Subcutaneous adipose tissue (tissue), 4 donors: Measurements from ENCODE around the gene MOB3A. TPM values are rescaled to one million over a fixed set of nuclear protein-coding genes. Genes with fewer than 3 reads are reported as not detected.

ENCODE experiments used
- CTCF ChIP-seq: fragments of 450-650 bp; IDR thresholded peaks from one replicate; pipeline ENCODE4 v1.5.1; 2016; ENCODE audit warnings: low read depth, mild to moderate bottlenecking, control low read depth, antibody characterized with exemption, moderate library complexity
- total RNA-seq, 4 donors: library from RNA; depleted of rRNA; stranded (reverse); fragments of >200 nt; gene quantifications; one replicate each; pipeline ENCODE4 v1.1.0, GENCODE V29; 2016

The MOB3A gene
- total RNA-seq, 4 donors from 2014 or later, result 27.9 to 53.3 (median 46.5) TPM

- no peak for TF ChIP-seq CTCF
Observed at GRCh38 chr19:2129022-2129421, 32.9 kb upstream of the MOB3A start.

GRCh38 chr19:2127758-2128157 lies 31.6 kb upstream of the MOB3A start:
- no peak for TF ChIP-seq CTCF

GRCh38 chr19:2126879-2127518 lies 30.9 kb upstream of the MOB3A start:
- TF ChIP-seq CTCF, result no peak

DNA sequence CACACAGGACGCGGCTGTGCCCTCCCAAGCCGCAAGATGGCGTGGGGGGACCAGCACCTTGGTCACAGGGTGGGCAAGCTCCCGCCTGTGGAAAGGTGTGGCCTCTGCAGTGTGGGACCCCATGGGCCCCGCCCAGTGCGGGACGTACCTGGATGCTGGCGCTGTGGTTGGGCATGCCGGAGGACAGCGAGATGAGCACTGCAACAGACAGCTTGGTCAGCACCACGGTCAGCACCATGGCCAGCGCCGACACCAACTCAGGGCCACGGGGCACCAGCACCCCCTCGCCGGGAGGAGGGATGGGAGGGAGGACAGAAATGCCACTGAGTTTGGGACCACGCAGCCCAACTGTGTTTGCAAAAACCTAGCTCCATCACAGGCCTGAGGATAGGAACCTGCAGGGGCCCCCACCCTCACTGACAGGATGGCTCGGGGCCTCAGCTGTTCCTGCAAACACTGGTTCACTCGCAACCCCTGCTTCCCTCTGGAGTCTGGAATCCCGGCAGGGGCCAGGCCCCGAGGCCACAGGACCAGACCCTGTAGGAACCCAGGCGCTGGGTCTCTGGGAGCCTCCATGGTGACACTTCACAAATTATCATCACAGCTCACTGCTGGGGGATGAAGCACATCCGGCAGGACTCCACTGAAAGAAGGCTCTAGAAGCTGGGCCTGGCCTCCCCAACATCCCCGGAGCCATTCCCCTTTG lies 27.7 kb upstream of the MOB3A start:
- no peak for TF ChIP-seq CTCF

DNA sequence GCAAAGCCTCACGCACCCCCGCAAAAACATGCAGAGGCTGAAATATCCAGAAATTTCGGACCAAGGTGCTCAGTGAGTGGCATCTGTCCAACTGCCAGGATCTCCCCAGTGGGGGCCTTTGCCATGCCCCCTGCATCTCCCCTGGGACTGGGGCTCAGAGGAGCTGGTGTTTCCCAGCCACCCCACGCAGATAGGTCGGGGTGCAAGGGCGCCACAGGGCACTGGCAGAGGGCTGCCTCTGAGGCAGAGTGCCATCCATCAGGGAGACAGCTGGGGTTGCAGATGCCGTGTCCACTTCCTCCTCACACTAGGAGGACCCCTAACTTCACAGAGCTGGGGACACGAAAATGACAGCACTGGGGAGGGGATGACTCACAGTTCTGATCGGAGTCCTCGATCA lies 26.9 kb upstream of the MOB3A start:
- TF ChIP-seq CTCF, result no peak

DNA sequence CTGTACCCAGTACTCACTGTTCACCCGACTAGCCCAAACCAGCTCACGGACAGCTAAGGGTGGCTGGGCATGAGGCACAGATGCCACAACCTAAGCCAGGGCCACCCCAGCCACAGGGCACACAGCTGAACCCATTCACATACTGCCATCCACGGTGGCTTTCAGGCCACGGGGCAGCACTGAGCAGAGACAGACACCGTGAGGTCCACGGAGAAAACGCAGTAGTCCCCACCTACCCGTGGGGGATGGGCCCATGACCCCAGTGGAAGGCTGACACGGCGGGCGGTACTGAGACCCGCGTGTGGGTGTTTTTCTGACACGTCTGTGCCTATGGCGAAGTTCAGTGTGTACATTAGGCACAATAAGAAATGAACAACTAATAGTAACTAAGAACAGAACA lies 26.1 kb upstream of the MOB3A start:
- no peak for TF ChIP-seq CTCF

GRCh38 chr19:2121416-2122051 lies 25.4 kb upstream of the MOB3A start:
- TF ChIP-seq CTCF, result no peak
